HG03469 (cell line): ENCODE measurements around the gene PRR22.
"Not testable (repeated sequence)": the region's sequence is repeated elsewhere in the genome, so short reads cannot be mapped to it uniquely, and the experiment has no call there.

Experiments
- ATAC-seq: cut with Tn5 transposase; IDR thresholded peaks from one replicate; pipeline ENCODE4 v1.9.1; 2021; ENCODE audit warnings: mild to moderate bottlenecking, moderate library complexity, moderate number of reproducible peaks; ENCODE audit not compliant: unreplicated experiment

PRR22 gene

DNA sequence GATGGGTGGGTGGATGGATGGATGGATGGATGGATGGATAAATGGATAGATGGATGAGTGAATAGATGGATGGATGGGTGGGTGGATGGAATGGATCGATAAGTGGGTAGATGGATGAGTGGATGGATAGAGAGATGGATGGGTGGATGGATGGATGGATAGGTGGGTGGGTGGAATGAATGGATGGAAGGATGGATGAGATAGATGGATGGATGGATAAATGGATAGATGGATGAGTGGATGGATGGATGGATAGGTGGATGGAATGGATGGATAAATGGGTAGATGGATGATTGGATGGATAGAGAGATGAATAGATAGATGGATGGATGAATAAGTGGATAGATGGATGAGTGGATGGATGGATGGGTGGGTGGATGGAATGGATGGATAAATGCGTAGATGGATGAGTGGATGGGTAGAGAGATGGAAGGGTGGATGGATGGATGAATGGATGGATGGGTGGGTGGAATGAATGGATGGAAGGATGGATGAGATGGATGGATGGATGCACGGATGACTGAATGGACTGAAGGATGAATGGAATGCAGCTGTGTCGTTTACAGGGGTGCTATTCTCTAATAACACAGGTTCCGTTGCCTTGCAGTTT lies 21.8 kb downstream of the PRR22 start:
- no peak for ATAC-seq

DNA sequence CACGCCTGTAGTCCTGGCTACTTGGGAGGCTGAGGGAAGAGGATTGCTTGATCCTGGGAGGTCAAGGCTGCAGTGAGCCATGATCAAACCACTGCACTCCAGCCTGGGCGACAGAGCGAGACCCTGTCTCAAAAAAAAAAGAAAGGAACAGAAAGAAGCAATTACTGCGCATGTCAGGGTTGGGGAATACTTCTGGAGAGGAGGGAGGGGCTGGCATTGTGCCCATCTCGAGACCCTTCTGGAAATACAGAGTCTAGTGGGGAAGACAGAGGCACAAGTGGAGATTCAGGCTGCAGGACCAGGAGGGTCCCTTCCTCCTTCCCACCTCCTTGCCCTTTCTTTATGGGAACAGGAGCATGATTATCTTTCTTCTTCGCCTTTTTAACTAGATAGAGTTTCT lies 30.8 kb downstream of the PRR22 start:
- ATAC-seq, result no peak

DNA sequence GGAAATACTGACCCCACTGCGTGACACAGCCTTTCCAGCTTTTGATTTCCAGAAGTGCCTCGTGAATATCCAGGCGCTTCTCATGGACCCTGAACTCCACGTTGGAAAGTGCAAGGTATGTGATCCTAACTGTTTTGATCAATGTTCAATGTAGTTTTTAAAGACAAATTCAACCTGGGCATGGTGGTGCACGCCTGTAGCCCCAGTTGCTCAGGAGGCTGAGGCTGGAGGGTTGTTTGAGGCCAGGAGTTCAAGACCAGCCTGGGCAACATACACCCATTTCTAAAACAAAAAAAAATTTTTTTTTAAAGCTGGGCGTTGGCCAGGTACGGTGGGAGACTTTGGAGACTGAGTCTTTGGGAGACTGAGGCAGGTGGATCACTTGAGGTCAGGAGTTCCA lies 32.8 kb downstream of the PRR22 start:
- no peak for ATAC-seq

DNA sequence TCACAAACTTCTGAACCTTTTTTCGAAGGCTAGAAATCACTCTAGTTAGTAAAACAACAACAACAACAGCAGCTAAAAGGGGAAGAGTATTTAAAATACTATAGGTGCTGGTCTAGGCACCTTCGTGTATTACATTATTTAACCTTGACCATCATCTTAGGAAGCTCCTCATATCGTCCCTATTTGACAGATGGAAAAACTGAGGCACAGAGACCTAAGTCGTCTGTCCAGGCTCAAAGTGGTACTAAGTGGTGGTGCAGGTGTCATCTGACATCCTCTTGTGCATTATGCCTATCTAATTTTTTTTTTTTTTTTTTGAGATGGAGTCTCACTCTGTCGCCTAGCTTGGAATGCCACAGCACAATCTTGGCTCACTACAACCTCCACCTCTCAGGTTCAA lies 35.0 kb downstream of the PRR22 start:
- ATAC-seq, result no peak

DNA sequence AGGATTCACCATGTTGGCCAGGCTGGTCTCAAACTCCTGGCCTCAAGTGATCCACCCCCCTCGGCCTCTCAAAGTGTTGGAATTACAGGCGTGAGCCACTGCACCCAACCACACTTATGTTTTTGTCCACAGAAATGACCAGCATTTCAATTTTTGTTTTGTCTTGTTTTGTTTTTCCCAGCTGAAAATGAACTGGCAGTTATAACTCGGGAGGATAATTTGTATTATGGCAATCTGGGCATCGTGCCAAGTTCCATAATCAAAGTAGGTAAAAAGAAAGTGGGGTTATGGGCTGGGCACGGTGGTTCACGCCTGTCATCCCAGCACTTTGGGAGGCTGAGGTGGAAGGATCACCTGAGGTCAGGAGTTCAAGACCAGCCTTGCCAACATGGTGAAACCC lies 35.6 kb downstream of the PRR22 start:
- not testable (repeated sequence) for ATAC-seq

DNA sequence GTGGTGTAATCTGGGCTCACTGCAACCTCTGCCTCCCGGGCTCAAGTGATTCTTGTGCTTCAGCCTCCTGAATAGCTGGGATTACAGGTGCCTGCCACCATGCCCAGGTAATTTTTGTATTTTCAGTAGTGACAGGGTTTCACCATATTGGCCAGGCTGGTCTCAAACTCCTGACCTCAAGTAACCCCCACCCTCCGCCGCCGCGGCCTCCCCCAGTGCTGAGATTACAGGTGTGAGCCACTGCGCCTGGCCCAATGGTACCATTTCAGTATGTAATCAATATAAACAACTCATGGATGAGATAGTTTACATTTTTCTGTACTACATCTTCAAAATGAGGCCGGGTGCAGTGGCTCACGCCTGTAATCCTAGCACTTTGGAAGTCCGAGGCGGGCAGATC lies 39.5 kb downstream of the PRR22 start:
- not testable (repeated sequence) for ATAC-seq

DNA sequence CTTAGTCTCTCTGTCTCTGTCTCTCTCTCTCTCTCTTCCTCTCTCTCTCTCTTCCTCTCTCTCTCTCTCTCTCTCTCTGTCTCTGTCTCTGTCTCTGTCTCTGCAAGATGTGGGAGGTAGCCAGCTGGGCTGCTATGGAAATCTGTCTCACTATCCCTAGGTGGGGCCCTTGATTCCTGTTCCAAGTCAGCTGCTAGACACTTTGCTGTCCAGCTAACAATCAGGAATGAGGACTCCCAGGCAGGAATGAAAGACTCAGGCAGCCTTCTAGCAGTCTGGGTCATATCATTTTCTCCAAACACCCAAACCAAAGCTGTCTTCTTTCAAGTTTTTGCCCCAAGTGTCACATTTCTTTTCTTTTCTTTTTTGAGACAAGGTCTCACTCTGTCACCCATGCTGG lies 40.9 kb downstream of the PRR22 start:
- ATAC-seq, result no peak

DNA sequence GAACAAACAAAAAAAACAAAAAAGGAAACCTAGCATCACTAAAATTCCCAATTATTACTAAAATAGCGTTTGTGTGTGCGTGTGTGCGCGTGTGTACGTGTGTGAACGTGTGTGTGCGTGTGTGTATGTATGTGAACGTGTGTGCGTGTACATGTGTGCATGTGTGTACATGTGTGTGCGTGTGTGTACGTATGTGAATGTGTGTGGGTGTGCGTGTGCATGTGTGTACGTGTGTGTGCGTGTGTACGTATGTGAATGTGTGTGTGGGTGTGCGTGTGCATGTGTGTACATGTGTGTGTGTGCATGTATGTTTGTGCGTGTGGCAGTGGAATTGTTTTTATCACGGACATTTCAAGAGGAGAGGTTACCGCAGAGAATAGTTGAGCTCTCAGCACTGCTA lies 42.5 kb downstream of the PRR22 start:
- no peak for ATAC-seq

DNA sequence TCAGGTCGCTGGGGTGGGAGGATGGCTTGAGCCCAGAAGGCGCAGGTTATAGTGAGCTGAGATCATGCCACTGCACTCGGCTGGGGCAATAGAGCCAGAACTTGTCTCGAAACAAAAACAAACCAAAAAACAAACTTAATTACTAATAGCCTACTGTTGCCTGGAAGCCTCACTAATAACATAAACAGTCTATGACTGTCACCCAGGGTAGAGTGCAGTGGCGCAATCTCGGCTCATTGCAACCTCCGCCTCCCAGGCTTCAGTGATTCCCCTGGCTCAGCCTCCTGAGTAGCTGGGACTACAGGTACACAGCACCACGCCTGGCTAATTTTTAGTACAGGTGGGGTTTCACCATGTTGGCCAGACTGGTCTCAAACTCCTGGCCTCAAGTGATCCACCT lies 46.1 kb downstream of the PRR22 start:
- no peak for ATAC-seq

DNA sequence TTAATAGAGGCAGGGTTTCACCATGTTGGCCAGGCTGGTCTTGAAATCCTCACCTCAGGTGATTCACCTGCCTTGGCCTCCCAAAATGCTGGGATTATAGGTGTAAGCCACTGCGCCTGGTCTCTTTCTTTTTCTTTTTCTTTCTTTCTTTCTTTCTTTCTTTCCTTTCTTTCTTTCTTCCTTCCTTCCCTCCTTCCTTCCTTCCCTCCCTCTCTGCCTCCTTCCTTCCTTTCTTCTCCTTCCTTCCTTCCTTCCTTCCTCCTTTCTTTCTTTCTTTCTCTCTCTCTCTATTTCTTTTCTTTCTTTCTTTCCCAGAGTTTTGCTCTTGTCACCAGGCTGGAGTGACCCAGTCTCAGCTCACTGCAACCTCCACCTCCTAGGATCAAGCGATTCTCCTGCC lies 51.4 kb downstream of the PRR22 start:
- not testable (repeated sequence) for ATAC-seq
